Activated CD4-positive, CD25-positive, alpha-beta regulatory T cell treated with anti-CD3 and anti-CD28 coated beads, Interleukin-2, amount 50 U/mL, for 16 hours (primary cell): Measurements from ENCODE around the gene HMGA1.
"Not testable (repeated sequence)": the region's sequence is repeated elsewhere in the genome, so short reads cannot be mapped to it uniquely, and the experiment has no call there.

ENCODE experiments used
- DNase-seq: peaks from one replicate; pipeline ENCODE4 v3.0.0-alpha.2; 2020; ENCODE audit warnings: low read depth, low spot score

The HMGA1 gene

GRCh38 chr6:34260576-34261267 lies 24.0 kb downstream of the HMGA1 start:
- no peak for DNase-seq

DNA sequence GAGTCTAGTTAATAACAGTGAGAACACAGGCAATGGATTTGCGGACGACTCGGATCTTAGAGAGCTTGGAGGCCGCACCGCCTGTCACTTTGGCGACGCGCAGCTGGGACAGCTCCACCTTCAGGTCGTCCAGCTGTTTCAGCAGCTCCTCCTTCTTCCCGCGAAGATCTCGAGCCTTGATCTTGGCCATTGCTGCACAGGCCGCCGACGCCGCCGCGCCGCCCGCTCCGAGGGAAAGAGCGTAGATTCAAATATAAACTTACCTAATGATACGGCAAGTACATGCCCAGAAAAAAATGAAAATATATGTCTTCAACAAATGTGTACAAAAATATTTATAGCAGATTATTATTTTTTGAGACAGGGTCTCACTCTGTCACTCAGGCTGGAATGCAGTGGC lies 26.8 kb downstream of the HMGA1 start:
- not testable (repeated sequence) for DNase-seq

GRCh38 chr6:34267746-34268145 lies 31.1 kb downstream of the HMGA1 start:
- no peak for DNase-seq

- not testable (repeated sequence) for DNase-seq
These were observed 32.5 kb downstream of the HMGA1 start for GRCh38 chr6:34269132-34269531.

DNA sequence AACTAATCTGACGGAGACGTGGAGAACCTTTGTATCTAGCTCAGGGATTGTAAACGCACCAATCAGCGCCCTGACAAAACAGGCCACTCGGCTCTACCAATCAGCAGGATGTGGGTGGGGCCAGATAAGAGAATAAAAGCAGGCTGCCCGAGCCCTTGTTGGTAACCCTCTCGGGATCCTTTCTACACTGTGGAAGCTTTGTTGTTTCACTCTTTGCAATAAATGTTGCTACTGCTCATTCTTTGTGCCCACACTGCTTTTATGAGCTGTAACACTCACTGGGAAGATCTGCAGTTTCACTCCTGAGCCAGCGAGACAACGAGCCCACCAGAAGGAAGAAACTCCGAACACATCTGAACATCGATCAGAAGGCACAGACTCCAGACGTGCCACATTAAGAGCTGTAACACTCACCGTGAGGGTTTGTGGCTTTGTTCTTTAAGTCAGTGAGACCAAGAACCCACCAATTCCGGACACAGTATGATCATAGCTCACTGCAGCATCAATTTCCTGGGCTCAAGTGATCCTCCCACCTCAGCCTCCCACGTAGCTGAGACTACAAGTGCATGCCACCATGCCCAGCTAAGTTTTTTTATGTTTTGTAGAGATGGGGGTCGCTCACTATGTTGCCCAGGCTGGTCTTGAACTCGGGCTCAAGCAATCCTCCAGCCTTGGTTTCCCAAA lies 33.1 kb downstream of the HMGA1 start:
- DNase-seq = not testable (repeated sequence)

- no peak for DNase-seq
These were observed 35.6 kb downstream of the HMGA1 start for GRCh38 chr6:34272013-34272926.

- DNase-seq = no peak
These were observed 36.7 kb downstream of the HMGA1 start for GRCh38 chr6:34273242-34273805.

- DNase-seq = no peak
These were observed 37.5 kb downstream of the HMGA1 start for GRCh38 chr6:34274129-34274528.

- no peak for DNase-seq
These were observed 38.6 kb downstream of the HMGA1 start for GRCh38 chr6:34275128-34275804.

DNA sequence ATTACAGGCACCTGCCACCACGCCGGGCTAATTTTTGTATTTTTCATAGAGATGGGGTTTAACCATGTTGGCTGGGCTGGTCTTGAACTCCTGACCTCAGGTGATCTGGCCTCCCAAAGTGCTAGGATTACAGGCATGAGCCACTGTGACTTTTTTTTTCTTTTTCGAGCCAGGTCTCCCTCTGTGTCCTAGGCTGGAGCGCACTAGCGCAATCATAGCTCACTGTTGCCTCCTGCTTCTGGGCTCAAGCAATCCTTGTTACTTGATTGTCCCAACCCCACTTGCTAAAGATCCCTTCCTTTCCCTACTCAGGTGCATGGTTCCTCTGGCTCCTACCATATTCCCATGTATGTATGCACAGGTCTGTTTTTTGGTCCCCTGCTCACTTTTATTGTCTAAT lies 39.5 kb downstream of the HMGA1 start:
- DNase-seq = no peak

DNA sequence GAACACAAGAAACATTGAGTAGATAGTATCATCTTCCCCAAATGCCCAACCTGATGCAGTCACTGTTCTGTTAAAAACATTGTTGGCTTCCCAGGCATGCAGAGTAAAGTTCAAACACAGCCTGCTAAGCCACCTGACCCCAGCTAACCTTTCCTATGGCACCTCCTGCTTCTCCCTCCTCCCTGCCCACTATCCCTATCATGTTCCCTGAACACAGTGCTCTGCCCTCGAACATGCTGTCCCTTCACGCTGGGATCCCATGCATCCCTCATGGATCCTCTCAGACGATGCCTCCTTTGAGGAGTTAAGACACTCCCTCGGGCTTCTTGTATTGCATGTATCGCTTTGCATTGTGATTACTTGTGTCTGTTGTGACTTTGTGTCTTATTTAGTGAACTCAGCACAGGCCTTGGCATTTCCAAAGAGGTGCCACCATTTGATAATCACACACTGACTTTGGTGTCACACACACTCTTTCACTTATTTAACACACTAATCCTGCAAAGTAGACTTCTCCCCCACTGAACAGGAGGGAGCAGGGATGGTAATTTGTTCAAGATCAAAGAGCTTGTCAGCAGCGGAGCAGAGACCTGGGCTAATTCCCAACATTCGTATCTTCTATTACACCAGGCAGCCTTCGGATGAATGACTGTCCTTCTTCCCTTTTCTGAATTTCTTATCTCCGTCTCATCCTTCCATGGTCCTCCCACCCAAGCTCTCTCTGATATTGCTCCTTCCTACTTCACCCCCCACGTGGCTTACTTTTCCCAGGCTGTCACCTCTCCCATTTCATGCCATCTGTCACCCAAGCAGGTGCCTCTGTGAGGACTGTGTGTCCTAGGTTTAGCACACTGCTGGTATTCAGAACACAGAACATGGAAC lies 40.4 kb downstream of the HMGA1 start:
- no peak for DNase-seq

- DNase-seq = no peak
These were observed 41.1 kb downstream of the HMGA1 start for GRCh38 chr6:34277763-34278112.

DNA sequence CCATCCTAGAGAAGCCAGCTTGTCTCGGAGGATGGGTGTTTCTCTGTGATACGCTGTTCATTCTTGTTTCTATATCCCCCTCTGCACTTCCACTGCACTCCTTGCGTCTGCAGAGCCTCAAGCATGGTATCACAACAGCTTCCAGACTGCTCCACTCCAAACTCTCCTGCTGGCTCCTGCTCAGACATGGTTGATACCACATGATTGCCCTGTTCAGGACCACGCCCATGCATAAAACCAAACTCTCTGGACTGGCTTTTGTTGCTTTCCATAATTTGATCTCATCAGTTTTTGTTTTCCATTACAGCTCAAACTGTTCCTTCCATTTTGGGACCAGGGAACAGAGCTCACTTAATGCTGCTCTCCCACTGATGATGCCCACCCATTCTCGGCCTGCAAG lies 42.2 kb downstream of the HMGA1 start:
- DNase-seq = no peak

- no peak for DNase-seq
These were observed 43.5 kb downstream of the HMGA1 start for GRCh38 chr6:34280216-34280615.

GRCh38 chr6:34281702-34282334 lies 45.1 kb downstream of the HMGA1 start:
- DNase-seq = no peak

- no peak for DNase-seq
These were observed 48.1 kb downstream of the HMGA1 start for GRCh38 chr6:34284563-34285447.

GRCh38 chr6:34285448-34286164 lies 48.9 kb downstream of the HMGA1 start:
- DNase-seq = no peak

DNA sequence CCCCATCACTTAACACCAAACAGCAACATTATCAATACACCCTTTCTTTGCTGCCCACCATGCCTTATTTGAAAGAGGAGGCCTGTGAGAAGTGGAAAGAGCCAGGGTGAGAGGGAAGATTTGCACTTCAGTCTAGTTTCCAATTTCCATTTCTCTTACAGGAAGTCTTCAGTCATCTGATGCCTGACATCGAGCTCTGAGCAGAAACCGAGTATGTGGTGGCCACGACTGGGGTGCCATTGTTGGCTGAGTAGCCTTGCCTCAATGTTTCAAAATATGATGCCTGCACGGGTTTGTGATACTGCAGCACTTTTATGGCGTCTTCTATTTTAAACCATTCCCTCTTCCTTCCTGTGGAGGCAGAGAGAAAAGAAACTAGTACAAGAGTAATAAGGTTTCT lies 51.9 kb downstream of the HMGA1 start:
- DNase-seq = no peak
